ENCODE measurements around the gene PCDHB12. TPM values are rescaled to one million over a fixed set of nuclear protein-coding genes. Genes with fewer than 3 reads are reported as not detected.
"Not testable (repeated sequence)": the region's sequence is repeated elsewhere in the genome, so short reads cannot be mapped to it uniquely, and the experiment has no call there.

PCDHB12 gene
- total and polyA plus RNA-seq, 9 of the 15 experiments (the other 6 are each of a cell fraction or from before 2014, with no cell fraction given): not detected

- TF ChIP-seq ZNF609 (CRISPR knock-in tag; IDR thresholded peaks at IDR 0.05; ENCODE audit: borderline replicate concordance): no peak
- 0 out of 4 replicates have a peak, but pooled peaks of 1 of the 2 experiments have one; percentile 17 for TF ChIP-seq RAD21 (CRISPR knock-in tag; conservative IDR thresholded peaks at IDR 0.05 in 1 of 2, IDR thresholded peaks at IDR 0.05 in 1 of 2)
- TF ChIP-seq KLF10 (CRISPR knock-in tag; IDR thresholded peaks at IDR 0.05): no peak
- no peak for TF ChIP-seq ZNF212 (CRISPR knock-in tag; IDR thresholded peaks at IDR 0.05)
- TF ChIP-seq HNRNPK (IDR thresholded peaks at IDR 0.05; ENCODE audit: low read depth, low read length, poor library complexity, severe bottlenecking): no peak
- TF ChIP-seq KHSRP (IDR thresholded peaks at IDR 0.05): no peak
- no peak for TF ChIP-seq MAFG (tag; conservative IDR thresholded peaks at IDR 0.05)
- TF ChIP-seq NFATC3 (IDR thresholded peaks at IDR 0.05): no peak
- TF ChIP-seq SNIP1 (IDR thresholded peaks at IDR 0.05; ENCODE audit: low read depth): no peak
- peak; percentile 38 to 51 (median 46) for TF ChIP-seq CTCF (IDR thresholded peaks at IDR 0.05 in 2 of 3, conservative IDR thresholded peaks at IDR 0.05 in 1 of 3; ENCODE audit: insufficient read depth in 2 of 3, low read depth in 1 of 3, low read length in 3 of 3)
Measured at GRCh38 chr5:141182248-141182647, 26.3 kb upstream of the PCDHB12 start, which contains the start of gene PCDHB16 (continued).

GRCh38 chr5:141184117-141184855 is 24.2 kb upstream of the PCDHB12 start:
- intact Hi-C loops (cut with micrococcal nuclease); H3K27ac ChIP-seq (ENCODE audit: extremely low read depth, low read depth, low read length); BruUV-seq (replicated peaks); H3K4me3 ChIP-seq; H3K27me3 ChIP-seq (ENCODE audit: control insufficient read depth in 2 of 2, insufficient read depth in 2 of 2, low read length in 2 of 2); FAIRE-seq; H3K9me3 ChIP-seq (replicated peaks; ENCODE audit: control insufficient read depth, insufficient read depth, low read depth, low read length); H3K36me3 ChIP-seq (ENCODE audit: control insufficient read depth, insufficient read depth, low read length); ATAC-seq; CTCF ChIA-PET (ENCODE audit: low intra/inter-chr PET ratio); H3K4me1 ChIP-seq (replicated peaks in 1 of 2; ENCODE audit: control insufficient read depth in 2 of 2, insufficient read depth in 2 of 2, low read length in 2 of 2); H2AFZ ChIP-seq (ENCODE audit: low read depth, low read length); H3K9ac ChIP-seq (ENCODE audit: insufficient read depth in 1 of 2, low read depth in 2 of 2, low read length in 2 of 2); H4K20me1 ChIP-seq (replicated peaks; ENCODE audit: control insufficient read depth, insufficient read depth, low read length); DNase-seq (ENCODE audit: extremely low read depth in 1 of 4, low spot score in 3 of 4); in situ Hi-C loops (cut with MboI); H3K79me2 ChIP-seq (ENCODE audit: control insufficient read depth, insufficient read depth, low read length); H3K4me2 ChIP-seq (ENCODE audit: insufficient read depth, low read length); POLR2A ChIA-PET; H3K9me1 ChIP-seq (ENCODE audit: control insufficient read depth, insufficient read depth, low read length): not testable (repeated sequence)
- 3% methylated on average over 21 of the region's 69 CpGs for WGBS (ENCODE audit: insufficient coverage, low coverage, missing lambda C conversion rate)
